ENCODE results near the gene FAR2. TPM values are rescaled to one million over a fixed set of nuclear protein-coding genes. Genes with fewer than 3 reads are reported as not detected.

The FAR2 gene
- total RNA-seq, 1 donor from 2014 or later, result 11.3 TPM

- Histone ChIP-seq H3K9me3 (no peaks in the 10 kb centered on the region), H3K36me3 (peaks cover 0 to 9% of the 10 kb centered on the region in 2 donors), H3K27me3 (no peaks in the 10 kb centered on the region), H3K27ac (no peak overlapping the region), H3K4me1 (no peaks in the 10 kb centered on the region), H3K4me3 (no peak overlapping the region)
- no peak for DNase-seq (ENCODE audit: low spot score in 2 of 2)
- TF ChIP-seq CTCF (IDR thresholded peaks at IDR 0.05), result no peak
- intact Hi-C loops (cut with DNase I), result no loop called here
These were observed 185.9 kb downstream of the FAR2 start for GRCh38 chr12:29334937-29335336.

- DNase-seq (ENCODE audit: low spot score in 2 of 2), result no peak
- no peak for TF ChIP-seq CTCF (IDR thresholded peaks at IDR 0.05)
- no peaks in the 10 kb centered on the region for H3K4me1 ChIP-seq
- intact Hi-C loops (cut with DNase I), result no loop called here
- no peak overlapping the region for H3K27ac ChIP-seq
- H3K4me3 ChIP-seq, result no peak overlapping the region
- H3K36me3 ChIP-seq, result peaks cover 3 to 30% of the 10 kb centered on the region in 2 donors
- H3K27me3 ChIP-seq, result no peaks in the 10 kb centered on the region
- H3K9me3 ChIP-seq, result no peaks in the 10 kb centered on the region
These were observed 188.2 kb downstream of the FAR2 start for GRCh38 chr12:29337325-29337724.

- Histone ChIP-seq H3K27ac (no peak overlapping the region), H3K27me3 (no peaks in the 10 kb centered on the region), H3K9me3 (no peaks in the 10 kb centered on the region), H3K4me1 (no peaks in the 10 kb centered on the region), H3K4me3 (no peak overlapping the region), H3K36me3 (peaks cover 31 to 58% of the 10 kb centered on the region in 2 donors)
- intact Hi-C loops (cut with DNase I), result no loop called here
- TF ChIP-seq CTCF (IDR thresholded peaks at IDR 0.05), result no peak
- DNase-seq (ENCODE audit: low spot score in 2 of 2), result no peak
These were observed 194.1 kb downstream of the FAR2 start for GRCh38 chr12:29343022-29343799.

GRCh38 chr12:29346769-29347421 lies 197.8 kb downstream of the FAR2 start:
- intact Hi-C loops (cut with DNase I), result no loop called here
- DNase-seq (ENCODE audit: low spot score in 2 of 2), result no peak
- no peak for TF ChIP-seq CTCF (IDR thresholded peaks at IDR 0.05)
- Histone ChIP-seq H3K4me1 (no peaks in the 10 kb centered on the region), H3K9me3 (no peaks in the 10 kb centered on the region), H3K27me3 (no peaks in the 10 kb centered on the region), H3K4me3 (no peak overlapping the region), H3K27ac (no peak overlapping the region), H3K36me3 (peaks cover 33 to 38% of the 10 kb centered on the region in 2 donors)

- Histone ChIP-seq H3K27me3 (no peaks in the 10 kb centered on the region), H3K4me3 (no peak overlapping the region), H3K4me1 (no peaks in the 10 kb centered on the region), H3K36me3 (peaks cover 16 to 41% of the 10 kb centered on the region in 2 donors), H3K27ac (no peak overlapping the region), H3K9me3 (no peaks in the 10 kb centered on the region)
- DNase-seq (ENCODE audit: low spot score in 2 of 2), result no peak
- intact Hi-C loops (cut with DNase I), result no loop called here
- TF ChIP-seq CTCF (IDR thresholded peaks at IDR 0.05), result no peak
These were observed 201.0 kb downstream of the FAR2 start for GRCh38 chr12:29350080-29350479.
